ENCODE results near the gene PRDM11. TPM values are rescaled to one million over a fixed set of nuclear protein-coding genes. Genes with fewer than 3 reads are reported as not detected.
A peak's percentile ranks its signal among the peaks of the same experiment; 100 is the strongest.

PRDM11 gene
- total and polyA plus RNA-seq, 8 donors, result 1.2 to 139 (median 7.9) TPM

GRCh38 chr11:45262900-45263299 is 116.5 kb downstream of the PRDM11 start:
- DNase-seq, result peak in 1 of 2 donors; percentile 38
- H3K36me3 ChIP-seq, result no peaks in the 10 kb centered on the region
- WGBS, 5 donors, result 57 to 85% (median 60%) methylated on average over 4 of the region's 4 CpGs
- no peak for TF ChIP-seq POLR2AphosphoS5 (IDR thresholded peaks at IDR 0.05)
- TF ChIP-seq EP300 (IDR thresholded peaks at IDR 0.05), result no peak
- no peak for TF ChIP-seq POLR2A (IDR thresholded peaks at IDR 0.05)
- TF ChIP-seq CTCF (IDR thresholded peaks at IDR 0.05), result no peak
- H3K4me3 ChIP-seq, result no peak overlapping the region
- no peak overlapping the region for H3K27ac ChIP-seq
- peaks cover 0 to 5% (median 0%) of the 10 kb centered on the region in 4 donors for H3K4me1 ChIP-seq
- intact Hi-C loops (cut with DNase I; ENCODE audit: low total_unique reads), result no loop called here
- peaks cover 0 to 53% (median 0%) of the 10 kb centered on the region in 3 donors for H3K27me3 ChIP-seq
- no peaks in the 10 kb centered on the region for H3K9me3 ChIP-seq

GRCh38 chr11:45263773-45264172 is 117.3 kb downstream of the PRDM11 start:
- H3K4me1 ChIP-seq, result peaks cover 0 to 5% (median 0%) of the 10 kb centered on the region in 4 donors
- H3K27ac ChIP-seq, result no peak overlapping the region
- H3K27me3 ChIP-seq, result peaks cover 0 to 59% (median 0%) of the 10 kb centered on the region in 3 donors
- intact Hi-C loops (cut with DNase I; ENCODE audit: low total_unique reads), result no loop called here
- H3K36me3 ChIP-seq, result no peaks in the 10 kb centered on the region
- DNase-seq, result no peak
- TF ChIP-seq CTCF (IDR thresholded peaks at IDR 0.05) (no peak), POLR2A (IDR thresholded peaks at IDR 0.05) (no peak), EP300 (IDR thresholded peaks at IDR 0.05) (no peak), POLR2AphosphoS5 (IDR thresholded peaks at IDR 0.05) (no peak)
- WGBS, 5 donors, result 88 to 96% (median 92%) methylated on average over 3 of the region's 3 CpGs
- no peaks in the 10 kb centered on the region for H3K9me3 ChIP-seq
- H3K4me3 ChIP-seq, result no peak overlapping the region

GRCh38 chr11:45264839-45265515 is 118.5 kb downstream of the PRDM11 start:
- TF ChIP-seq CTCF (IDR thresholded peaks at IDR 0.05) (no peak), EP300 (IDR thresholded peaks at IDR 0.05) (no peak), POLR2AphosphoS5 (IDR thresholded peaks at IDR 0.05) (peak in 1 of 3 donors; percentile 26), POLR2A (IDR thresholded peaks at IDR 0.05) (no peak)
- Histone ChIP-seq H3K9me3 (no peaks in the 10 kb centered on the region), H3K27me3 (peaks cover 0 to 60% (median 0%) of the 10 kb centered on the region in 3 donors), H3K36me3 (no peaks in the 10 kb centered on the region), H3K4me1 (no peaks in the 10 kb centered on the region), H3K27ac (no peak overlapping the region), H3K4me3 (no peak overlapping the region)
- 55 to 65% (median 61%) methylated on average over 11 of the region's 11 CpGs for WGBS, 5 donors
- DNase-seq, result no peak
- intact Hi-C loops (cut with DNase I; ENCODE audit: low total_unique reads), result no loop called here

GRCh38 chr11:45265969-45266675 is 119.7 kb downstream of the PRDM11 start:
- WGBS, 5 donors, result 65 to 81% (median 78%) methylated on average over 2 of the region's 2 CpGs
- Histone ChIP-seq H3K9me3 (no peaks in the 10 kb centered on the region), H3K27me3 (peaks cover 0 to 51% (median 0%) of the 10 kb centered on the region in 3 donors), H3K4me1 (no peaks in the 10 kb centered on the region), H3K27ac (no peak overlapping the region), H3K36me3 (no peaks in the 10 kb centered on the region), H3K4me3 (no peak overlapping the region)
- TF ChIP-seq CTCF (IDR thresholded peaks at IDR 0.05), result no peak
- TF ChIP-seq POLR2AphosphoS5 (IDR thresholded peaks at IDR 0.05), result no peak
- TF ChIP-seq POLR2A (IDR thresholded peaks at IDR 0.05), result no peak
- no peak for TF ChIP-seq EP300 (IDR thresholded peaks at IDR 0.05)
- DNase-seq, result no peak
- intact Hi-C loops (cut with DNase I; ENCODE audit: low total_unique reads), result no loop called here

Measured in stomach (tissue), 9 donors.